ENCODE data around the gene AXIN2. TPM values are rescaled to one million over a fixed set of nuclear protein-coding genes. Genes with fewer than 3 reads are reported as not detected.

AXIN2 gene
- total RNA-seq, 1 donor from 2014 or later = 39.5 TPM

GRCh38 chr17:65556014-65556909 lies 5.2 kb downstream of the AXIN2 start:
- no peak for FAIRE-seq
- no peak for DNase-seq (ENCODE audit: low spot score in 2 of 2)

- no peak for FAIRE-seq
- DNase-seq (ENCODE audit: low spot score in 2 of 2) = no peak
Observed at GRCh38 chr17:65554553-65555223, 6.8 kb downstream of the AXIN2 start.

GRCh38 chr17:65553646-65554552 lies 7.5 kb downstream of the AXIN2 start:
- DNase-seq (ENCODE audit: low spot score in 2 of 2) = no peak
- no peak for FAIRE-seq

- no peak for FAIRE-seq
- no peak for DNase-seq (ENCODE audit: low spot score in 2 of 2)
Observed at GRCh38 chr17:65553009-65553645, 8.3 kb downstream of the AXIN2 start.

- no peak for FAIRE-seq
- DNase-seq (ENCODE audit: low spot score in 2 of 2) = no peak
Observed at GRCh38 chr17:65552214-65552613, 9.2 kb downstream of the AXIN2 start.

- FAIRE-seq = no peak
- no peak for DNase-seq (ENCODE audit: low spot score in 2 of 2)
Observed at GRCh38 chr17:65551267-65552040, 10.0 kb downstream of the AXIN2 start.

- no peak for FAIRE-seq
Observed at GRCh38 chr17:65550758-65551157, 10.7 kb downstream of the AXIN2 start.

GRCh38 chr17:65550075-65550662 lies 11.3 kb downstream of the AXIN2 start:
- FAIRE-seq (no peak), DNase-seq (ENCODE audit: low spot score in 2 of 2) (no peak)

More at GRCh38 chr17:65550758-65551157, 10.7 kb downstream of the AXIN2 start:
- DNase-seq (ENCODE audit: low spot score in 2 of 2) = no peak

- FAIRE-seq (no peak), DNase-seq (ENCODE audit: low spot score in 2 of 2) (no peak)
Observed at GRCh38 chr17:65548269-65548969, 13.0 kb downstream of the AXIN2 start.

GRCh38 chr17:65547253-65547670 lies 14.2 kb downstream of the AXIN2 start:
- no peak for DNase-seq (ENCODE audit: low spot score in 2 of 2)
- FAIRE-seq = no peak

- no peak for FAIRE-seq
Observed at GRCh38 chr17:65546579-65546978, 14.9 kb downstream of the AXIN2 start.

GRCh38 chr17:65545705-65546523 lies 15.5 kb downstream of the AXIN2 start:
- no peak for FAIRE-seq
- no peak for DNase-seq (ENCODE audit: low spot score in 2 of 2)

More at GRCh38 chr17:65546579-65546978, 14.9 kb downstream of the AXIN2 start:
- DNase-seq (ENCODE audit: low spot score in 2 of 2) = no peak

GRCh38 chr17:65544672-65545071 lies 16.8 kb downstream of the AXIN2 start:
- FAIRE-seq (no peak), DNase-seq (ENCODE audit: low spot score in 2 of 2) (no peak)

GRCh38 chr17:65542610-65543009 lies 18.8 kb downstream of the AXIN2 start:
- DNase-seq (ENCODE audit: low spot score in 2 of 2) = no peak
- no peak for FAIRE-seq

GRCh38 chr17:65542067-65542466 lies 19.4 kb downstream of the AXIN2 start:
- FAIRE-seq = no peak
- no peak for DNase-seq (ENCODE audit: low spot score in 2 of 2)

- FAIRE-seq (no peak), DNase-seq (ENCODE audit: low spot score in 2 of 2) (no peak)
Observed at GRCh38 chr17:65541453-65541852, 20.0 kb downstream of the AXIN2 start.

GRCh38 chr17:65539630-65540266 lies 21.7 kb downstream of the AXIN2 start:
- DNase-seq (ENCODE audit: low spot score in 2 of 2) (no peak), FAIRE-seq (no peak)

Data from frontal cortex (tissue), 4 donors.